ENCODE results near the gene NID1. TPM values are rescaled to one million over a fixed set of nuclear protein-coding genes. Genes with fewer than 3 reads are reported as not detected.

Gene NID1
- total RNA-seq, 6 experiments from 2014 or later, result 45.7 to 67.1 (median 59.1) TPM

DNA sequence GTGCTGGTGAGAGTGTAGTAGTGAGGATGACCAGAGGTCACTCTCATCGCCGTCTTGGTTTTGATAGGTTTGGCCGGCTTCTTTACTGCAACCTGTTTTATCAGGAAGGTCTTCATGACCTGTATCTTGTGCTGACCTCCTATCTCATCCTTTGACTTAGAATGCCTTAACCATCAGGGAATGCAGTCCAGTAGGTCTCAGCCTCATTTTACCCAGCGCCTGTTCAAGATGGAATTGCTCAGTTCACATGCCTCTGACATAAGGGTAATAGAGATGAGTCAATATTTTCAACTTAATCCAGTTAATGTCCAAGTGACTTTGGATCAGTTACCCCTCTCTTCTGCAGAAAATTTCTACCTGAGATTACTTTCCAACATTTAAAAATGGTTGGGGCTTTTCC, 4.6 kb downstream of the NID1 start:
- H3K4me3 ChIP-seq, result no peak overlapping the region
- TF ChIP-seq, protein P1, sequence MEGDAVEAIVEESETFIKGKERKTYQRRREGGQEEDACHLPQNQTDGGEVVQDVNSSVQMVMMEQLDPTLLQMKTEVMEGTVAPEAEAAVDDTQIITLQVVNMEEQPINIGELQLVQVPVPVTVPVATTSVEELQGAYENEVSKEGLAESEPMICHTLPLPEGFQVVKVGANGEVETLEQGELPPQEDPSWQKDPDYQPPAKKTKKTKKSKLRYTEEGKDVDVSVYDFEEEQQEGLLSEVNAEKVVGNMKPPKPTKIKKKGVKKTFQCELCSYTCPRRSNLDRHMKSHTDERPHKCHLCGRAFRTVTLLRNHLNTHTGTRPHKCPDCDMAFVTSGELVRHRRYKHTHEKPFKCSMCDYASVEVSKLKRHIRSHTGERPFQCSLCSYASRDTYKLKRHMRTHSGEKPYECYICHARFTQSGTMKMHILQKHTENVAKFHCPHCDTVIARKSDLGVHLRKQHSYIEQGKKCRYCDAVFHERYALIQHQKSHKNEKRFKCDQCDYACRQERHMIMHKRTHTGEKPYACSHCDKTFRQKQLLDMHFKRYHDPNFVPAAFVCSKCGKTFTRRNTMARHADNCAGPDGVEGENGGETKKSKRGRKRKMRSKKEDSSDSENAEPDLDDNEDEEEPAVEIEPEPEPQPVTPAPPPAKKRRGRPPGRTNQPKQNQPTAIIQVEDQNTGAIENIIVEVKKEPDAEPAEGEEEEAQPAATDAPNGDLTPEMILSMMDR (IDR thresholded peaks at IDR 0.05), result no peak
- TF ChIP-seq POLR2A (IDR thresholded peaks at IDR 0.05), result no peak
- no peak for ATAC-seq
- 85% methylated on average over 4 of the region's 4 CpGs for WGBS (ENCODE audit: insufficient coverage, low coverage, low lambda C conversion rate, missing lambda C conversion rate)
- intact Hi-C loops (cut with DNase I), result no loop called here
- peaks cover 0 to 48% (median 19%) of the 10 kb centered on the region in 4 donors for H3K4me1 ChIP-seq
- no peak for DNase-seq
- H3K27me3 ChIP-seq, result no peaks in the 10 kb centered on the region
- H3K36me3 ChIP-seq, result no peaks in the 10 kb centered on the region
- H3K27ac ChIP-seq, result peak overlapping the region in 1 of 3 donors; percentile 87
- no peaks in the 10 kb centered on the region for H3K9me3 ChIP-seq

DNA sequence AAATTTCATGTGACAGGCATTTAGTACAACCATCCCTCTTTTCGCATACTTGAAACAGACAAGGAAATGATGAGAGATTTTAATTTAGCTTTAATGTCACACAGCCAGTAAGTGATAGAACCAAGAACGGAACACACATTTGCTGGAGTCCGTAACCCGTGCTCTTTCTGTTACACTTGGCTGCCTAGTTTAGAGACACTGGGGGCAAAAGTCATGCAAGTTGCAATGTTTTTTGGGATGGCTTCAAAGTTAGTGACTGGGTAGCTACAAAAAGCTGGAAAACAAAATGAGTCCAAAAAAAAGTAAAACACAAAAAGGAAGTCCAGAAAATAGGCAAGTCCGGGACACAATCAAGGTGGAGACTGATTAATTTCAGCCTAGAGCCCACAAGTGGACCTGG, 5.9 kb downstream of the NID1 start:
- DNase-seq (peak in 1 of 3 donors; percentile 74), ATAC-seq (peak; percentile 70 to 84 (median 80))
- Histone ChIP-seq H3K9me3 (no peaks in the 10 kb centered on the region), H3K4me1 (peaks cover 0 to 48% (median 19%) of the 10 kb centered on the region in 4 donors), H3K27me3 (no peaks in the 10 kb centered on the region), H3K4me3 (peak overlapping the region in 2 of 3 donors; percentile 5 to 26), H3K27ac (peak overlapping the region; percentile 67 to 87 (median 69)), H3K36me3 (no peaks in the 10 kb centered on the region)
- TF ChIP-seq, protein P1 (IDR thresholded peaks at IDR 0.05), result no peak
- TF ChIP-seq POLR2A (IDR thresholded peaks at IDR 0.05), result peak; percentile 34
- intact Hi-C loops (cut with DNase I), result no loop called here
- WGBS (ENCODE audit: insufficient coverage, low coverage, low lambda C conversion rate, missing lambda C conversion rate), result 30% methylated on average over 5 of the region's 5 CpGs

DNA sequence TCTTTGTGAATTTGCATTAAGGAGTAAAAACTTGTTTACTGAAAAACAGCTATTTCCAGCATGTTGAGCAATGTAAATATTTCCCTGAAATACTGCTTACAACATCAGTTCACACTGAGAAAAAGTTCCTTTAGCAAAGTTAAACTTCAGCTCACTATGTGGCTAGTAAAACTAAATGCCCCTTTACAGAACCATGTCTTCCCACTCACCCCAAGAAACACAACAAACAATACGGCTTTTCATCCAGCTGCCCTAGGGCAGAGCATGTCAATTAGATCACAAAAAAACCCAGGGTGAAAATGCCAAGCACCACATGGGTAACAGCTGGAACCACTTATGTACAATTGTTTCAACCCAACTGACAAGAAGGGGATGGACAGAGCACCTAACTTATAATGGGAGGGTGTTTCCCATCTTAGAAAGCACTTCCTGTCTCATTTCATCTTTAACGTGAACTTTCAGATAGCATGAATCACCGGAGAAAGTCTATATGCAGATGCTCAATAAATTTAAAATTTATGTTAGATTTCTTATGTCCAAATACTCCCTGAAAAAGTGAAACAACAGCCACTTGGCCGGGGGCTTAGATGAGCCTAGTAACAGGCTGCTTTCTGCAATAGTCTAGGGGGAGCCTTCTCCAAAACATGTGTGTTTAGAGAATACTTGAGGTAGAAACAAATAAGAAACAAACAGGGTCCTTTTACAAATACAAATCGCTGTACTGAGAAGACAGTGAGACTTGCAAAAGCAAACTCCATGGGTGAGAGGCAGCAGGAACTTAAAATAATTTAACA, 6.6 kb downstream of the NID1 start:
- Histone ChIP-seq H3K9me3 (no peaks in the 10 kb centered on the region), H3K4me1 (peaks cover 0 to 45% (median 18%) of the 10 kb centered on the region in 4 donors), H3K27me3 (no peaks in the 10 kb centered on the region), H3K27ac (peak overlapping the region; percentile 67 to 87 (median 69)), H3K4me3 (peak overlapping the region in 2 of 3 donors; percentile 5 to 26), H3K36me3 (no peaks in the 10 kb centered on the region)
- intact Hi-C loops (cut with DNase I), result no loop called here
- DNase-seq, result no peak
- ATAC-seq, result peak; percentile 60 to 74 (median 66)
- 10% methylated on average over 5 of the region's 5 CpGs for WGBS (ENCODE audit: insufficient coverage, low coverage, low lambda C conversion rate, missing lambda C conversion rate)
- TF ChIP-seq POLR2A (IDR thresholded peaks at IDR 0.05), result no peak
- TF ChIP-seq, protein P1 (IDR thresholded peaks at IDR 0.05), result no peak

DNA sequence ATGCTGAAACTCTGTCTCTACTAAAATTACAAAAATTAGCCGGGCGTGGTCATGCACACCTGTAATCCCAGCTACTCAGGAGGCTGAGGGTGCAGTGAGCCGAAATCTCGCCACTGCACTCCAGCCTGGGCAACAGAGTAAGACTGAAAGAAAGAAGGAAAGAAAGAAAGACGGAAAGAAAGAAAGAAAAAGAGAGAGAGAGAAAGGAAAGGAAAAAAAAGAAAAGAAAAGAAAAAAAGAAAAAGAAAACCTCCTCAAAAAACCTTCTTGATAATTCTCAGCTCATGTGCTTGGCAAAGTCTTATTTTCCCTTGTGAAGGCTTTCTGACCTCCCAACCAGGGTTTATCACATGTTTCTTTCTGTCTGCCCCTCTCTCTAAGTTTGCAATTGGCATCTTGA, 7.3 kb downstream of the NID1 start:
- no peak for ATAC-seq
- Histone ChIP-seq H3K27me3 (no peaks in the 10 kb centered on the region), H3K27ac (peak overlapping the region; percentile 67 to 87 (median 69)), H3K36me3 (no peaks in the 10 kb centered on the region), H3K4me3 (no peak overlapping the region), H3K9me3 (no peaks in the 10 kb centered on the region), H3K4me1 (peaks cover 0 to 37% (median 17%) of the 10 kb centered on the region in 4 donors)
- no peak for DNase-seq
- intact Hi-C loops (cut with DNase I), result no loop called here
- TF ChIP-seq, protein P1 (IDR thresholded peaks at IDR 0.05), result no peak
- WGBS (ENCODE audit: insufficient coverage, low coverage, low lambda C conversion rate, missing lambda C conversion rate), result 73% methylated on average over 5 of the region's 5 CpGs
